ENCODE data around the gene RALGPS1.

- no peak for TF ChIP-seq GATA2 (IDR thresholded peaks at IDR 0.05; ENCODE audit: low read depth, low read length)
- TF ChIP-seq GATA3 (IDR thresholded peaks at IDR 0.05; ENCODE audit: low read depth, low read length): no peak
Measured at GRCh38 chr9:127237801-127238200, 323.2 kb downstream of the RALGPS1 start.

All from SH-SY5Y (cell line).